ENCODE measurements around the gene KIAA0513. TPM values are rescaled to one million over a fixed set of nuclear protein-coding genes. Genes with fewer than 3 reads are reported as not detected.
A peak's percentile ranks its signal among the peaks of the same experiment; 100 is the strongest.

The KIAA0513 gene
- total and polyA plus RNA-seq, 2 of the 13 experiments (the other 11 are each of a cell fraction or from before 2014, with no cell fraction given) = 1.8 TPM

DNA sequence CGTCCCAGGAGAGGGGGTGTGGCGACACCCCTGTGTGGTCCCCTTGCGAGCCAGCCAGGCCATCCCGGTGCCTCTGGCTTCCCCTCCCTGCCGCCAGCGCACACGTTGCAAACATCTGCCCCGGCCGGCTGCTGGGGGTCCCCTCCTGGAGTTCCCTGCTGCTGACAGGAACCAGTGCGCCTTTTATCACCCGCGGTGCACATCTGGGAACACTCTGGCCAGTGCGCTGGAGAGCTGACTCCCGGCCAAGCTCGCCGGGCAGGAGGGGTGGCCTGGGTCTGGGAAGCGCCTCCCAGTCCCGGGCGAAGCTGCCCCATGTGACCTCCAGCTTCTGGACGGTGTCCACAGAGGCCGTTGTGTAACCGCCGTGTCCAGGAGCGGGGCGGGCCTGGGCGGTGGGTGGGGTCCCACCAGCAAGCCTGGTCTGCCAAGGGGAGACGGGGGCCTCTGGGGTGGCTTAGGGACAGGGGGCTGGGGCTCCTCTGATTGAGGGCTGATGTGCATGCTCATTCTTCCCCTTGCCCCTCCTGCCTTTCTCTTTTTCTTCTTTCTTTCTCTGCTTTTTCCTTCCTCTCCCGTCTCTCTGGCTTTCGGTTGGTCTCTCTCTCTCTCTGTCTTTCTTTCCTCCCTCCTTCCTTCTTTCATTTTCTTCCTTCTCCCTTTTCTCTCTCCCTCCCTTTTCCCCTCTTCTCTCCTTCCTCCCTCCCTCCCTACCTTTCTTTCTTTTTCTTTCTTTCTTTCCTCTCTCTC lies 109.9 kb downstream of the KIAA0513 start (continued):
- TF ChIP-seq, protein P1, sequence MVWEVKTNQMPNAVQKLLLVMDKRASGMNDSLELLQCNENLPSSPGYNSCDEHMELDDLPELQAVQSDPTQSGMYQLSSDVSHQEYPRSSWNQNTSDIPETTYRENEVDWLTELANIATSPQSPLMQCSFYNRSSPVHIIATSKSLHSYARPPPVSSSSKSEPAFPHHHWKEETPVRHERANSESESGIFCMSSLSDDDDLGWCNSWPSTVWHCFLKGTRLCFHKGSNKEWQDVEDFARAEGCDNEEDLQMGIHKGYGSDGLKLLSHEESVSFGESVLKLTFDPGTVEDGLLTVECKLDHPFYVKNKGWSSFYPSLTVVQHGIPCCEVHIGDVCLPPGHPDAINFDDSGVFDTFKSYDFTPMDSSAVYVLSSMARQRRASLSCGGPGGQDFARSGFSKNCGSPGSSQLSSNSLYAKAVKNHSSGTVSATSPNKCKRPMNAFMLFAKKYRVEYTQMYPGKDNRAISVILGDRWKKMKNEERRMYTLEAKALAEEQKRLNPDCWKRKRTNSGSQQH (CRISPR knock-in tag; IDR thresholded peaks at IDR 0.05; ENCODE audit: low read depth) = 0 out of 2 replicates have a peak, but pooled peaks have one; percentile 23
- TF ChIP-seq RBFOX2 (IDR thresholded peaks at IDR 0.05; ENCODE audit: low read depth, low read length) (peak; percentile 69), MXI1 (IDR thresholded peaks at IDR 0.05; ENCODE audit: borderline replicate concordance, low read depth, low read length) (peak; percentile 73; the same call in 1 of the 3 replicates), ZNF883 (CRISPR knock-in tag; IDR thresholded peaks at IDR 0.05; ENCODE audit: not compliant biosample characterization) (peak; percentile 55), ZNF615 (CRISPR knock-in tag; IDR thresholded peaks at IDR 0.05; ENCODE audit: borderline replicate concordance) (no peak), ATAD3A (CRISPR knock-in tag; IDR thresholded peaks at IDR 0.05) (no peak), GABPB1 (CRISPR knock-in tag; IDR thresholded peaks at IDR 0.05) (peak; percentile 71; the same call in 1 of the 2 replicates), SP5 (CRISPR knock-in tag; IDR thresholded peaks at IDR 0.05; ENCODE audit: borderline replicate concordance, low read depth) (peak; percentile 84), ZFP41 (CRISPR knock-in tag; IDR thresholded peaks at IDR 0.05; ENCODE audit: borderline replicate concordance) (0 out of 2 replicates have a peak, but pooled peaks have one; percentile 62), KDM5A (IDR thresholded peaks at IDR 0.05; ENCODE audit: borderline replicate concordance, low read length) (no peak), ZNF563 (CRISPR knock-in tag; IDR thresholded peaks at IDR 0.05) (no peak), RBM22 (optimal IDR thresholded peaks at IDR 0.05; ENCODE audit: low read length) (peak; percentile 55), ZSCAN31 (CRISPR knock-in tag; IDR thresholded peaks at IDR 0.05; ENCODE audit: low read depth) (0 out of 2 replicates have a peak, but pooled peaks have one; percentile 34), NFKB2 (CRISPR knock-in tag; IDR thresholded peaks at IDR 0.05; ENCODE audit: borderline replicate concordance) (peak; percentile 86; the same call in 1 of the 2 replicates), NKX3-1 (CRISPR knock-in tag; IDR thresholded peaks at IDR 0.05) (peak; percentile 91; the same call in 1 of the 2 replicates), FOXC1 (CRISPR knock-in tag; IDR thresholded peaks at IDR 0.05; ENCODE audit: borderline replicate concordance) (peak; percentile 79; the same call in 1 of the 2 replicates), ZNF205 (CRISPR knock-in tag; IDR thresholded peaks at IDR 0.05) (0 out of 2 replicates have a peak, but pooled peaks have one; percentile 39), ZEB1 (IDR thresholded peaks at IDR 0.05; ENCODE audit: insufficient replicate concordance, low read depth) (peak; percentile 7), ZNF674 (CRISPR knock-in tag; IDR thresholded peaks at IDR 0.05; ENCODE audit: low read depth) (no peak)
- TF ChIP-seq, protein P2, sequence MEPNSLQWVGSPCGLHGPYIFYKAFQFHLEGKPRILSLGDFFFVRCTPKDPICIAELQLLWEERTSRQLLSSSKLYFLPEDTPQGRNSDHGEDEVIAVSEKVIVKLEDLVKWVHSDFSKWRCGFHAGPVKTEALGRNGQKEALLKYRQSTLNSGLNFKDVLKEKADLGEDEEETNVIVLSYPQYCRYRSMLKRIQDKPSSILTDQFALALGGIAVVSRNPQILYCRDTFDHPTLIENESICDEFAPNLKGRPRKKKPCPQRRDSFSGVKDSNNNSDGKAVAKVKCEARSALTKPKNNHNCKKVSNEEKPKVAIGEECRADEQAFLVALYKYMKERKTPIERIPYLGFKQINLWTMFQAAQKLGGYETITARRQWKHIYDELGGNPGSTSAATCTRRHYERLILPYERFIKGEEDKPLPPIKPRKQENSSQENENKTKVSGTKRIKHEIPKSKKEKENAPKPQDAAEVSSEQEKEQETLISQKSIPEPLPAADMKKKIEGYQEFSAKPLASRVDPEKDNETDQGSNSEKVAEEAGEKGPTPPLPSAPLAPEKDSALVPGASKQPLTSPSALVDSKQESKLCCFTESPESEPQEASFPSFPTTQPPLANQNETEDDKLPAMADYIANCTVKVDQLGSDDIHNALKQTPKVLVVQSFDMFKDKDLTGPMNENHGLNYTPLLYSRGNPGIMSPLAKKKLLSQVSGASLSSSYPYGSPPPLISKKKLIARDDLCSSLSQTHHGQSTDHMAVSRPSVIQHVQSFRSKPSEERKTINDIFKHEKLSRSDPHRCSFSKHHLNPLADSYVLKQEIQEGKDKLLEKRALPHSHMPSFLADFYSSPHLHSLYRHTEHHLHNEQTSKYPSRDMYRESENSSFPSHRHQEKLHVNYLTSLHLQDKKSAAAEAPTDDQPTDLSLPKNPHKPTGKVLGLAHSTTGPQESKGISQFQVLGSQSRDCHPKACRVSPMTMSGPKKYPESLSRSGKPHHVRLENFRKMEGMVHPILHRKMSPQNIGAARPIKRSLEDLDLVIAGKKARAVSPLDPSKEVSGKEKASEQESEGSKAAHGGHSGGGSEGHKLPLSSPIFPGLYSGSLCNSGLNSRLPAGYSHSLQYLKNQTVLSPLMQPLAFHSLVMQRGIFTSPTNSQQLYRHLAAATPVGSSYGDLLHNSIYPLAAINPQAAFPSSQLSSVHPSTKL (CRISPR knock-in tag; IDR thresholded peaks at IDR 0.05) = peak; percentile 72
- TF ChIP-seq, protein P3, sequence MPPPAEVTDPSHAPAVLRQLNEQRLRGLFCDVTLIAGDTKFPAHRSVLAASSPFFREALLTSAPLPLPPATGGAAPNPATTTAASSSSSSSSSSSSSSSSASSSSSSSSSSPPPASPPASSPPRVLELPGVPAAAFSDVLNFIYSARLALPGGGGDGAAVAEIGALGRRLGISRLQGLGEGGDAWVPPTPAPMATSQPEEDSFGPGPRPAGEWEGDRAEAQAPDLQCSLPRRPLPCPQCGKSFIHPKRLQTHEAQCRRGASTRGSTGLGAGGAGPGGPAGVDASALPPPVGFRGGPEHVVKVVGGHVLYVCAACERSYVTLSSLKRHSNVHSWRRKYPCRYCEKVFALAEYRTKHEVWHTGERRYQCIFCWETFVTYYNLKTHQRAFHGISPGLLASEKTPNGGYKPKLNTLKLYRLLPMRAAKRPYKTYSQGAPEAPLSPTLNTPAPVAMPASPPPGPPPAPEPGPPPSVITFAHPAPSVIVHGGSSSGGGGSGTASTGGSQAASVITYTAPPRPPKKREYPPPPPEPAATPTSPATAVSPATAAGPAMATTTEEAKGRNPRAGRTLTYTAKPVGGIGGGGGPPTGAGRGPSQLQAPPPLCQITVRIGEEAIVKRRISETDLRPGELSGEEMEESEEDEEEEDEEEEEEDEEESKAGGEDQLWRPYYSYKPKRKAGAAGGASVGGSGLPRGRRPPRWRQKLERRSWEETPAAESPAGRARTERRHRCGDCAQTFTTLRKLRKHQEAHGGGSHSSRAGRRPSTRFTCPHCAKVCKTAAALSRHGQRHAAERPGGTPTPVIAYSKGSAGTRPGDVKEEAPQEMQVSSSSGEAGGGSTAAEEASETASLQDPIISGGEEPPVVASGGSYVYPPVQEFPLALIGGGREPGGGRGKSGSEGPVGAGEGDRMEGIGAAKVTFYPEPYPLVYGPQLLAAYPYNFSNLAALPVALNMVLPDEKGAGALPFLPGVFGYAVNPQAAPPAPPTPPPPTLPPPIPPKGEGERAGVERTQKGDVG (CRISPR knock-in tag; IDR thresholded peaks at IDR 0.05; ENCODE audit: borderline replicate concordance) = no peak

Measured in HepG2 (cell line).